Endometrial microvascular endothelial cells (primary cell): Measurements from ENCODE around the gene TRIM34. TPM values are rescaled to one million over a fixed set of nuclear protein-coding genes. Genes with fewer than 3 reads are reported as not detected.
"Not testable (repeated sequence)": the region's sequence is repeated elsewhere in the genome, so short reads cannot be mapped to it uniquely, and the experiment has no call there.

Experiments
- in situ Hi-C: cut with HindIII; loops from 2 replicates; pipeline ENCODE4 v1.10.0; 2017; ENCODE audit warnings: low sequenced_read_pairs, low pct_unique_long_range_greater_than_20kb; ENCODE audit errors: inconsistent ontology term
- total RNA-seq: library from RNA; depleted of rRNA; stranded (reverse); fragments of >200 nt; gene quantifications from one replicate; pipeline ENCODE4 v1.2.3, GENCODE V29; 2015; ENCODE audit errors: inconsistent ontology term

The TRIM34 gene, protein sequence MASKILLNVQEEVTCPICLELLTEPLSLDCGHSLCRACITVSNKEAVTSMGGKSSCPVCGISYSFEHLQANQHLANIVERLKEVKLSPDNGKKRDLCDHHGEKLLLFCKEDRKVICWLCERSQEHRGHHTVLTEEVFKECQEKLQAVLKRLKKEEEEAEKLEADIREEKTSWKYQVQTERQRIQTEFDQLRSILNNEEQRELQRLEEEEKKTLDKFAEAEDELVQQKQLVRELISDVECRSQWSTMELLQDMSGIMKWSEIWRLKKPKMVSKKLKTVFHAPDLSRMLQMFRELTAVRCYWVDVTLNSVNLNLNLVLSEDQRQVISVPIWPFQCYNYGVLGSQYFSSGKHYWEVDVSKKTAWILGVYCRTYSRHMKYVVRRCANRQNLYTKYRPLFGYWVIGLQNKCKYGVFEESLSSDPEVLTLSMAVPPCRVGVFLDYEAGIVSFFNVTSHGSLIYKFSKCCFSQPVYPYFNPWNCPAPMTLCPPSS
- total RNA-seq = 11.8 TPM

DNA sequence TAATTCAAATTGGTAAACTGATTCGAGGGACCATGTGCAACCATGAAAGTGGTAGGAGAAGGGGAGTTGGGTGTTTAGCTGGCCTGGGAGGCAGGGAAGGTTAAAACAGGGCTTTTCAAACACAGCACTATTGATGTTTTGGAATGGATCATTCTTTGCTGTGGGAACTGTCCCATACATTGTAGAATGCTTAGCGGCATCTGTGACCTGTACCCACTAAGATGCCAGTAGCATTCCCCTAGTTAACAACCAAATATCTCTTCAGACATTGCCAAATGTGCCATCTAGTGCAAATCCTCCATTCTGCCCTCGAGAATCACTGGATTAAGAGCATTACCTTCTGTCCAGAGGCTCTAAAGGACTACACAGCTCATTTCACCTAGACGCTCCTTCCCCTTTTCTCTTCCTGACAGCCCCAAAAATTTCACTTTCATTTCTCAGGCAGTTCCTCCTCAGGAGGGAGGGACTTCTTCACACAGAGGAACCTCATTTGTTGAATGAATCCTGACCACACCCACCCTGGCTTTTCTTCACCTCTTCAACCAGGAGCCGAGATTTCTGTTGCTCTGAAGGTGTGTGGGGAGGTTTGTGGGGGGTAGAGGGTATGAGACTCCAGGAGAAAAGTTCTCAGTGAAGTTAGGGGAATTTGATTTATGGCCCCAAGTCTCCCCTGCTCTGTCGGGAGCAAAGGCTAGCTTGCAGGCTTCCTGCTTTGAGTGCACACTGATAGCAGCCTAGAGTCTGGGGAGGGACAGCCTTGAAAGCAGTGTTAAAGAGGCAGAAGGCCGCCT lies at the start of gene TRIM34:
Gene TRIM34 (plus strand): TSS at position 513 of the 791 bp plus-strand sequence. CDS start 7,331 bp downstream, outside the sequence.
- in situ Hi-C loops = no loop called here

DNA sequence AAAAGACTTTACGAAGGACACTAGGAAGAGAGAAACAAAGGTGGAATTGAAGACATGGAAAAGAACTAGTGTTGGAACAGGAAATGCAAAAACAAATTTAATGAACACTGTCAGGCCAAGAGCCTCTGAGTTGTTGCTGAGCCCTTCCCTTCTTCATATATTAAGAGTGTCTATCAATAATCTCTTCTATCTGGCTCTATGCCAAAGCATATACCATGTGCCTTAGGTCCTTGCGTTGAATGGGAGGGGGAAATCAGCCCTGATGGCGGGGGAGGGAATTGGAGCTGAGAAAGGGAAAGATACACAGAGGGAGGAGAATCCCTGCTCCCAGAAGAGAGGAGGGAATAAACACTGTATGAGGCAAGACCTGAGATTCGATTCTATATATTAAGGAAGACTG lies 49.6 kb upstream of the TRIM34 start:
- in situ Hi-C loops = no loop called here

DNA sequence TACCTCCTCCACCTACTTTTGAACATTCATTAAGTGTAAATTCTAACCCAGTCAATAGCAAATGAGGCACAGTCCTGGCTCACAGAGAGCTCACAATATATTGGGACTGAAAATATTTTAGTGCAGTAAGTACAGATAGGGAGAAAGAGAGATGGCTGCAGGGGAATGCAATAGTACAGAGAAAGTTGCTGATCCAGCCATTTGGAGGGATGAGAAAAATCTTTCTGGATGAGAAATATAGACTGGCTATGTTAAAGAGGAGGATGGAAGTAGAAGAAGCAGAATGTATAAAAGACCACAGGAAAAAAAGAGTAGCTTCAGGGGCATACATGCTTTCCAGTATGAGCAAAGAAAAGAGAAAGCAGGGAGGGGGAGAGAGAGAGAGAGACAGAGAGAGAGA lies 47.7 kb upstream of the TRIM34 start:
- in situ Hi-C loops = no loop called here

DNA sequence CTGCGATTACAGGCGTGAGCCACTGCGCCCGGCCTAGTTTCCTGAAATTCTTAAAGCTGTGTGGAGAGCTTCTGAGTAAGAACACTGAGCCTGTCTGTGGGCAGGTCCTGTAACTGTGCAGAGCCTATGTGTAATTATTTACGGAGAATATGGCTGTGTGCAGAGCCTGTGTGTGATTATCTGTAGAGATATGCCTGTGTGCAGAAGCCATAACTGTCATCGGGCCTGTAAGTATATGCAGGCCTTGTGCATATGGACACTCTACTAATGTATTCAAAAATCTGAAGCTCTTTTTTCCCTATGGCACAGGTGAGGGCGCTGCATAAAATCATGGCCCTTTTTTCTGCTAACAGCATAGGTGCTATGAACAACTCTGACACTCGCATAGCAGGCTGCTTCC lies 44.2 kb upstream of the TRIM34 start, which contains the start of gene OR52B6:
Gene OR52B6 (plus strand): TSS at position 301 of the 400 bp plus-strand sequence. CDS start 0 bp downstream, at position 301.
- in situ Hi-C loops = no loop called here

DNA sequence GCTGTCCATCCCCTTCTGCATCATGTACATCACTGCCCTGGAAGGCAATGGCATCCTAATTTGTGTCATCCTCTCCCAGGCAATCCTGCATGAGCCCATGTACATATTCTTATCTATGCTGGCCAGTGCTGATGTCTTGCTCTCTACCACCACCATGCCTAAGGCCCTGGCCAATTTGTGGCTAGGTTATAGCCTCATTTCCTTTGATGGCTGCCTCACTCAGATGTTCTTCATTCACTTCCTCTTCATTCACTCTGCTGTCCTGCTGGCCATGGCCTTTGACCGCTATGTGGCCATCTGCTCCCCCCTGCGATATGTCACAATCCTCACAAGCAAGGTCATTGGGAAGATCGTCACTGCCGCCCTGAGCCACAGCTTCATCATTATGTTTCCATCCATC lies 43.8 kb upstream of the TRIM34 start:
- in situ Hi-C loops = no loop called here

DNA sequence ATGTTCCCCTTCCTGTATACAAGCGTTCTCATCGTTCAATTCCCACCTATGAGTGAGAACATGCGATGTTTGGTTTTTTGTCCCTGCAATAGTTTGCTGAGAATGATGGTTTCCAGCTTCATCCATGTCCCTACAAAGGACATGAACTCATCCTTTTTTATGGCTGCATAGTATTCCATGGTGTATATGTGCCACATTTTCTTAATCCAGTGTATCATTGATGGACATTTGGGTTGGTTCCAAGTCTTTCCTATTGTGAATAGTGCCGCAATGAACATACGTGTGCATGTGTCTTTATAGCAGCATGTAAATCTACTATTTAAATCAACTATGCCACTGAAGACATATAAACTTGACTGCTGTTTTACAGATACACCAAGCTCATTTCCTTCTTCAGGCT lies 40.3 kb upstream of the TRIM34 start:
- in situ Hi-C loops = not testable (repeated sequence)

DNA sequence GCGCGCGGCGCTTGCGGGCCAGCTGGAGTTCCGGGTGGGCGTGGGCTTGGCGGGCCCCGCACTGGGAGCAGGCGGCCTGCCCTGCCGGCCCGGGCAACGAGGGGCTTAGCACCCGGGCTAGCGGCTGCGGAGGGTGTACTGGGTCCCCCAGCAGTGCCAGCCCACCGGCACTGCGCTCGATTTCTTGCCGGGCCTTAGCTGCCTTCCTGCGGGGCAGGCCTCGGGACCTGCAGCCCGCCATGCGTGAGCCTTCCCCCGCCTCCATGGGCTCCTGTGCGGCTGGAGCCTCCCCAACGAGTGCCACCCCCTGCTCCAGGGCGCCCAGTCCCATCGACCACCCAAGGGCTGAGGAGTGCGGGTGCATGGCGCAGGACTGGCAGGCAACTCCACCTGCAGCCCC lies 34.9 kb upstream of the TRIM34 start:
- in situ Hi-C loops = not testable (repeated sequence)

DNA sequence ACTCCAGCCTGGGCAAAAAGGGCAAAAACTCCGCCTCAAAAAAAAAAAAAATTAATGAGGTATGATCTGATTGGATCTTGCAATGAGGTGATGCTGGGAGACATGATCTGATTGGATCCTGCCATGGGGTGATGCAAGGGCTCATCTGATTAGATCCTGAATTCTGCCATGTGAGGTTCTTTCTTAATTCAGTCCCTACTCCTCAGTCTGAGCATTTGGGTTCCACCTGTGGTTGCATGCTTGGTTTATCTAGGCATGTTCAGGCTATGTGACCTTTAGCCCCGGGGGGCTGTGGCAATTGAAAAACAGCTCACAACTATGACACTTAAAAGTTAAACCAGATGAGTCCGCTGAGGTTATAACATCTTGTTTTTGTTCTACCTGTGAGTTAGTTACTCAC lies 33.2 kb upstream of the TRIM34 start:
- in situ Hi-C loops = no loop called here

DNA sequence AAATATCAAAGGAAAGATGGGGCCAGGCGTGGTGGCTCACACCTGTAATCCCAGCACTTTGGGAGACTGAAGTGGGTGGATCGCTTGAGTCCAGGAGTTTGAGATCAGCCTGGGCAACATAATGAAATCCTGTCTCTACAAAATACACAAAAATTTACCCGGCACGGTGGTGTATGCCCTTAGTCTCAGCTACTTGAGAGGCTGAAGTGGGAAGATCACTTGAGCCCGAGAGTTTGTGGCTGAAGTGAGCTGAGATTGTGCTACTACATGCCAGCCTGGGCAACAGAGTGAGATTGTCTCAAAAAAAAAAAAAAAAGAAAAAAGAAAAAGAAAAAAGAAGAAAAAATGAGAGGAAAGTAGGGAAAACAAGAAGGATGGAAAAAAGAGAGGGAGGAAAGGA lies 32.2 kb upstream of the TRIM34 start:
- in situ Hi-C loops = no loop called here

DNA sequence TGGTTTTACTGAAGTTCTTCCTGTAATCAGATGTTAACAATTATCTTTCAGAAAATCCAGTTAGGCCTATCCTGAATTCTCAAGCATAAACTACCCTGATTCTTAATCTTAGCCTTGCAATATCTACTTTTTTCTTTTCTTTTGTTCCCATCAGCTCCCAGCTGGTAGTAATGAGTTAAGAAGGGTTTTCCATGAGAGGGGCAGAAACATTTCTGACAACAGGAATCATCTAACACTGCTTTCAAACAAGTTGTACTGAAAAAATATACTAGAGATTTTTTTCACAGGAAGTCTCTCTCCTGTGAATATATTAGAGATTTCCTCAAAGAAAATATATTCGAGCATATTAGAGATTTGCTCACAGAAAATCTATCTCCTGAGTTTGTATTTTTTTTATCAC lies 31.7 kb upstream of the TRIM34 start:
- in situ Hi-C loops = no loop called here

DNA sequence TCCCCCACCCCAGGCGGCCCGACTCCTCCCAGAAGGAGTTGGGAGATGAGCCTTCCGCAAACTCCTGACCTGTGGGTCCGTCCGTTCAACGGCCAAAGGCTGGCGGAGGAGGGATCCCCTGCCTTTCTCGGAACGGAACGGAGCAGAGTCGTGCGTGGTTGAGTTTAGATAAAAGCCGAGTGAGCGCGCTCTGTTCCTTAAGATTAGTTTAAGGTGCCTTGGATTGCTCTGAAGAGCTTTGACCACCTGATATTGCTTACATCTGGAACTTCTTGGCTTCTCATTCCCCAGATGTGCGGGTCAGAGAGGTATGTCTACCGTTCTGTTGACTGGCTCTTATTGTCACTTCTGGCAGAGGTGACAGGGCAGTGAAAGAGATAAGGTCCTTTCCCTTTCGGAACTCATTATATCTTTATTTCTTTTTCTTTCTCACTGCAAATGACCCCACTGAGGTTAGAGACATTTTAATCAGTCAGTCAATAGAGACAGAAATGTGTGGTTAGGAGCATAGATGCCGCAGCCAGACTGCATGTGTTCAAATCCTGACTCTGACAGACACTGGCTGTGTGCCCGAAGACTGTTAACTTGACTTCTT lies 28.1 kb upstream of the TRIM34 start, which contains the start of gene TRIM6:
Gene TRIM6 (plus strand): TSS at position 31 of the 595 bp plus-strand sequence. CDS start 261 bp downstream, at position 292.
- in situ Hi-C loops = no loop called here

DNA sequence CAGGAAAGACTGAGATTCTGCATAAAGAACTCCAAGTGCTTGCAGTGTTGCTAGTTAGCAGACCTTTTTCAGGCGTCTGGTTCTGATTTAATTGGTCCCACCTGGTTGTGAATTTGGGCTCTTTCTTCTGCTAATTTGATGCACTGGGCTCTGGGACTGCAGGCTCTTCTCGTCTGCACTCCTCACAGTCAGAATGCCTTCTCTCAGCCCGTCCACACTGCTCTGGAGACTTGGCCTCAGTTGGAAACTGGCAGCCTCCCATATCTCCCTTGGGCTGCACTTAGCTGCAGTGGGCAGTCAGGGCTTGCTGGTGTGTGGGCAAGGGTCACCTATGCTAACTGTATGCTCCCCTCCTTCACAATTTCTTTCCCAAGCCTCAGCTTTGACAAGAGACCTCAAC lies 26.8 kb upstream of the TRIM34 start:
- in situ Hi-C loops = no loop called here

DNA sequence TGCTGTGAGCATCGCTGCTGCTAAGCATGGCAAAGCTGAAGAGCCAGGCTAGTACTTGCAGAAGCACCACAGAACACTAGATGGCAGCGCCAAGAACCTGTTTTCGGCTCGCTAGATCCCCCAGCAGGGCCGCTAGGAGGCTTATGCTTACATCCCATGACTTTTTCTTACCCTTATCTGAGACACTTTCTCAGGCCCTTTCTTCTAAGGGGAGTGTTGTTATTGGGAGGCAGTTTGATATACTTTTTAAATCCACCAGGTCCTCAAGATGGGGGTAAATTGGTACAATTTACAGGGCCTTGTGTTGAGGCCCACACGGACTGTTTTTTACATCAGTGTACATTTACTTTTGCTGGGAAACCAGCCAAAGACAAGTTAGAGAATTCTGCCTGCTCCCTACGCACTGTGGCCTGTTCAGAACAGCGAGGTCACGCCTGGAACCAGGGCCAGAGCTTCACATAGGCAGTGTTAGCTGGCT lies 24.4 kb upstream of the TRIM34 start:
- in situ Hi-C loops = no loop called here

DNA sequence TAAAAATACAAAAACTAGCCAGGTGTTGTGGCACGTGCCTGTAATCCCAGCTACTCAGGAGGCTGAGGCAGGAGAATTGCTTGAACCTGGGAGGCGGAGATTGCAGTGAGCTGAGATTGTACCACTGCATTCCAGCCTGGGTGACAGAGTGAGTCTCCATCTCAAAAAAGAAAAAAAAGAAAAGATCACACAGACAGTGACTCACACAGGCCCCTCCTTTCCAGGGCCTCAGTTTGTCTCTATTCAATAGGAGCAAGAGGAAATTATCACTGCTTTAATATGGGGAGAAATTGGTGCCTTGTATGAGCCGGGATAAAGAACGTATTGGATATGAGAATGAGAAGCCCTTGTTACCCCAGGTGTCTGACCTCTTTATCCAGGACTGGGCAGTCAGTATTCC lies 22.0 kb upstream of the TRIM34 start:
- in situ Hi-C loops = not testable (repeated sequence)

DNA sequence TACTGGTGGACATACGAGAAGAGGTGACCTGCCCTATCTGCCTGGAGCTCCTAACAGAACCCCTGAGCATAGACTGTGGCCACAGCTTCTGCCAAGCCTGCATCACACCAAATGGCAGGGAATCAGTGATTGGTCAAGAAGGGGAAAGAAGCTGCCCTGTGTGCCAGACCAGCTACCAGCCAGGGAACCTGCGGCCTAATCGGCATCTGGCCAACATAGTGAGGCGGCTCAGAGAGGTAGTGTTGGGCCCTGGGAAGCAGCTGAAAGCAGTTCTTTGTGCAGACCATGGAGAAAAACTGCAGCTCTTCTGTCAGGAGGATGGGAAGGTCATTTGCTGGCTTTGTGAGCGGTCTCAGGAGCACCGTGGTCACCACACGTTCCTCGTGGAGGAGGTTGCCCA lies 21.5 kb upstream of the TRIM34 start:
- in situ Hi-C loops = no loop called here

DNA sequence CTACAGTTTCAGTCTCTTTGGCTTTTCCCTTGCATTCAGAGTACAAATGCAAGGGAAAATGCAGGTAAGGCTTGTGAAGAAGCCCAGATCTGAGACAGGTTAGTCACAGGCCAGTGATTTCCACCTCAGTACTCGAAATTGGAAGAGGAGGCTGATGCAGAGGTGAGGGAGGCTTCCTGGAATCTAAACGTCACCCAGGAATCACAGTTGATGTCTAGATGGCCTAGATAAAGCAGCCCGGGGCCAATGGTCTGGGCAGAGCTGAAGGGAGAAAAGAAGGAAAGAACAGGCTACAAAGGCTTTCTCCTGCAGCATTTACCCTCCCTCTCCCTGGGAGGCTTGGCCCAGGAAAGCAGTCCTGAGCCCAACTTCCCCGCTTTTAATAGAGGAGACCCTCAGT lies 19.9 kb upstream of the TRIM34 start:
- in situ Hi-C loops = no loop called here

DNA sequence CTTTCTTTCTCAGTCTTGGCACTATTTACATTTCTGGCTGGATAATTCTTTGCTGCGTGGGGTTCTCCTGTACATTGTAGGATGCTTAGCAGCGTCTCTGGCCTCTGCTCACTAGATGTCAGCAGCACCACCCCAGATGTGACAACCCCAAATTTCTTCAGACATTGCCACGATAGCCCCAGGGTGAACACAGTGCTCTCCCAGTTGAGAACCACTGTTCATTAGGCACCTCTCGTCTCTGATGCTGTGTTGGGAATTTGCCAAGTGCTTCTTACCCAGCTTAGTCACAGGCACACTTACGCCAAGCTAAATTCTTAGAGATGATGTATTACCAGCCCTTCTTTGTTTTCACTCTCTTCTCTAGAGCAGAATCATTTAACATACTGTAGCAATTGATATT lies 19.0 kb upstream of the TRIM34 start:
- in situ Hi-C loops = no loop called here

DNA sequence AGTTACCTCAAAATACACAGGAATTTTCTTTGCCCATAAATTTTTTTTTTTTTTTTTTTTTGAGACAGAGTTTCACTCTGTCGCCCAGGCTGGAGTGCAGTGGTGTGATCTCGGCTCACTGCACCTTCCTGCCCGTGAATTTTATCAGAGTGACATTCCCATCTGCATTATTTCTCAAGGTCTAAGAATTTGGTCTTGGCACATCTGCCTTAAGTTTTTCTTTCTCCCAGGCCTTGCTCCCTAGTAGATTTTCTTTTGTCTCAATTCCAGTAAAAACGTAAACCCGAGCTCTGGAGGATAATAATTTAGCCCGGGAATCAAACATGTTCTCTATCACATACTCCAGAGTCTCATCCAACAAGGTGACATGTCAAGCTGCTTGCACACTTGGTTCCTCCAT lies 16.0 kb upstream of the TRIM34 start:
- in situ Hi-C loops = no loop called here

DNA sequence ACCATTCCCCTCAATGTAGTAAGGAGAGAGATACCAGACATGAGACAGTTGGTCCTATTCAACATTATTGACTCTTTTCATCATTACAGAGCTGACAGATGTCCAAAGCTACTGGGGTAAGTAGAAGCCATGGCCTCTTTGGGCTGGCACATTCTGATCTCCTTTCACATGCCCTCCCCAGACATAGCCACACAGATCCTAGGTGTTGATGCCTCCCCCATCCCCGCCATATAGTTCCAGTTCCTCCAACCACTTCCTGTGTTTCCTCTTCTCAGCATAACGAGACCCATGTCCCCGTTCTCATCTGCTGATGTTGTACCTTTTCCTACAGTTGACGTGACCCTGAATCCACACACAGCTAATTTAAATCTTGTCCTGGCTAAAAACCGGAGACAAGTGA lies 14.4 kb upstream of the TRIM34 start:
- in situ Hi-C loops = no loop called here
